ENCODE data around the gene CD19.
A peak's percentile ranks its signal among the peaks of the same experiment; 100 is the strongest.
"Not testable (repeated sequence)": the region's sequence is repeated elsewhere in the genome, so short reads cannot be mapped to it uniquely, and the experiment has no call there.

CD19 gene

DNA sequence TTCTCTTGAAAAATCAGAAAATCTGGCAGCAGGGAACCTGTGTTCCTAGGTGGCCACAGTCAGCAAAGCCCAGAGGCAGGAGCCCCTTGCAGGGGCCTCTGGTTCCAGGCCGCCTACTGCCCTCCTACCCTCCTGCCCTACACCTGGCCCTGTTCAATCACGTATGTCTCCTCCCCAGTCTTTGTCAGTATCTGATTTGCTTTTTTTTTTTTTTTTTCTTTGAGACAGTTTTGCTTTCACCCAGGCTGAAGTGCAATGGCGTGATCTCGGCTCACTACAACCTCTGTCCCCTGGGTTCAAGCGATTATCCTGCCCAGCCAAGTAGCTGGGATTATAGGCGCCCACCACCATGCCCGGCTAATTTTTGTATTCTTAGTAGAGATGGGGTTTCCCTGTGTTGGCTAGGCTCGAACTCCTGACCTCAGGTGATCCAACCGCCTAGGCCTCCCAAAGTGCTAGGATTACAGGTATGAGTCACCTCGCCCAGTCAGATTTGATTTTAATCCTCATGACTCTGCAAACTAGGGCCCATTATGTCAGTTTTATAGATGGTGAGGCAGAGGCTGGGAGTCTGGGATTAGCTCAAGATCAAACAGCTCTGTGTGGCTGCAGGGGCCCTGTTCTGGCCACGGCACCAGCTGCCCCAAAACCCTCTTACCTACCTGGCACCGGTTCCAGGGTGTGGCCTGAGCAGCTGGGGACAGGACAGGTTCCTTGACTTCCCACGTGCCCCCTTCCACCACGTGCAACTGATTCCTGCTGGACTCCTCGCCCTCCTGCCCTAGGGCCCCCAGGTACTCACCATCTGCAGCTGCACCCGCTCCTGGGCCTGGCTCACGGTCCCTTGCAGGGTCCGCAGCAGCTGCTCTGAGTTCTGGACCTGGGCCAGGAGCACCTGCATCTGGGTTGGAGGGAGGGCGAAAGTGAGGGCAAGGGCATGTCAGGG, 21.4 kb upstream of the CD19 start:
- no peak for DNase-seq

DNA sequence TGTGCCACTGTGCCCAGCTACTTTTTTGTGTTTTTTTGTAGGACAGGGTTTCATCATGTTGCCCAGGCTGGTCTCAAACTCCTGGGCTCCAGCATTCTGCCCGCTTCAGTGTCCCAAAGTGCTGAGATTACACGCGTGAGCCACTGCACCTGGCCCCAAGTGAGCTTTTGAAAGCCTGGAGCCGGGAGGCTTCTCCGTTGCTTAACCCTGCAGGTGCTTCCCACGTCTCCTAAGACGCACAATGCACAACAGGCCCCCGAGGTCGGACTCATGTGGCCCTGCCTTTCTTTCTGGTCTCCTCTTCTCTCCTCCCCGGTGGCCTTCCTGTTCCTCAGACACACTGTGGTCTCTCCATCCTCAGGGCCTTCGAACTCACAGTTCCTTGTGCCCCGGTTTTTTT, 19.2 kb upstream of the CD19 start:
- DNase-seq = no peak

DNA sequence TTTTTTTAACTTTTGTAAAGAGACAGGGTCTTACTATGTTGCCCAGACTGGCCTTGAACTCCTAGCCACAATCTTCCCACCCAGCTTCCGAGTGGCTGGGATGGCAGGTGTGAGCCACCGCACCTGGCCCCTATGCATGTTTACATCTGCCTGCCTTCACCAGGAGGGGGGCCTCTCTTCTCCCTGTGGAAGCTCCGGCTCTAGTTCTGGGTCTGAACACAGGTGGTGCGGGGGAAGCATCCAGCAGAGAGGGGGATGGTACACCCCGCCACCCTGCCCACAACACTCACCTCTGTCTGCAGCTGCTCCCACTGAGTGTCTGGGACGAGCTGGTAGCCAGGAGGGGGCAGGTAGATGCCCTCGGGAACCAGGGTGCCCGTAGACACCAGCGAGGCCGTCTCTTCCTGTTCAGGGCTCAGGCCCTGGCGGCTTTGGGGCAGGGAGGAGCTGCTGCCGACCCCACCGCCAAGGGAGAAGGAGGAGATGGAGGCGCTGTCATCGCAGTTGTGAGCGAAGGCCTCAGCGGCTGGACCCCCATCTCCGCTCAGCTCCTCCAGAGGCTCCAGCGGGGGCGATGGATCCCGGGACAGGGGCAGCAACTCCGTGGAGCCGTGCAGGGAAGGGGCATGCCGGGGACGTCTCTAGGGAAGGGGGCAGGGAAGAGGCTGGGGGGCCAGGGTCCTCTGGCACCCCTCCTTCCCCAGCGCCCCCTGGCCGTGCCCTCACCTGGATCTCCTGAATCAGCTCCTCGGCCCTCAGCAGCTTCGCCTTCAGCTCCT, 17.6 kb upstream of the CD19 start:
- no peak for DNase-seq

DNA sequence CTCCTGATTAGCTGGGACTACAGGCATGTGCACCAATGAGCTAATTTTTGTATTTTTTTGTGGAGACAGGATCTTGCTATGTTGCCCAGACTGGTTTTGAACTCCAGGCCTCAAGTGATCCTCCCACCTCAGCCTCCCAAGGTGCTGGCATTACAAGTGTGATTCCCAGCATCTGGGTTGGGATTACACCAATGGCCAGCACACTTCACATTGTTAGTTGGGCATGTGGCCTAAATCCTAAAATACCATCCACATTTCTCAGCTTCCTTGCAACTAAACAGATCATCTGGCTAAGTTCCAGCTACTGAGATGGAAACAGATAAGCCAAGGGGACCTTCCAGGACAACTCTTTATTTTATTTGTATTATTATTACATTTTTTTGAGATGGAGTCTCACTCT, 16.6 kb upstream of the CD19 start:
- DNase-seq = no peak

DNA sequence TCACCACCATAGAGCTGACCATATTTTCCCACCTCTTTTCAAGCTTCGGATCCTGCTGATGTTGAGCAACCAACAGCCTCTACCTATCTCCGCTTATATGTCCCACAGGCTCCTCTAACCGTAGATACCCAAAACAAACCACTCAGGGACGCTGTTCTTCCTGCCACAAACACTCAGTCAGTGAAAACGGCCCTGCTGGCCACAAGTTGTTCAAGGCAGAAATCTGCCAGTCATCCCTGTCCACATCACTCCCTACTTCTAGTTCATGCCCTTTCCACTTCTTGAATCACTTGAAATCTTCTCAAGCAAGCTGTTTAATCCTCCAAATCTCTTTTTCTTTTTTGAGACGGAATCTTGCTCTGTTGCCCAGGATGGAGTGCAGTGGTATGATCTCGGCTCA, 14.7 kb upstream of the CD19 start:
- DNase-seq = no peak

DNA sequence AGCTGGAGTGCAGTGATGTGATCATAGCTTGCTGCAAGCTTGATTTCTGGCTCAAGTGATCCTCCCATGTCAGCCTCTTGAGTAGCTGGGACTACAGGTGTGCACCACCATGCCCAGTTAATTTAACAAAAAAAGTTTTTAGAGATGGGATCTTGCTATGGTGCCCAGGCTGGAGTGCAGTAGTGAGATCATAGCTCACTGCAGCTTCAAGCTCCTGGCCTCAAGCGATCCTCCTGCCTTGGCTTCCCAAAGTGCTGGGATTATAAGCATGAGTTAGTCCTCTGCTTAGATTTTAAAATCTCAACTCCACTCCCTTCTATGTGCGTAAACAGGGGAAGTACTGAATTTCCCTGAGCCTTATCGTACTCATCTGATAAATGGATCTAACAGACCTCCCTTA, 13.1 kb upstream of the CD19 start:
- no peak for DNase-seq

DNA sequence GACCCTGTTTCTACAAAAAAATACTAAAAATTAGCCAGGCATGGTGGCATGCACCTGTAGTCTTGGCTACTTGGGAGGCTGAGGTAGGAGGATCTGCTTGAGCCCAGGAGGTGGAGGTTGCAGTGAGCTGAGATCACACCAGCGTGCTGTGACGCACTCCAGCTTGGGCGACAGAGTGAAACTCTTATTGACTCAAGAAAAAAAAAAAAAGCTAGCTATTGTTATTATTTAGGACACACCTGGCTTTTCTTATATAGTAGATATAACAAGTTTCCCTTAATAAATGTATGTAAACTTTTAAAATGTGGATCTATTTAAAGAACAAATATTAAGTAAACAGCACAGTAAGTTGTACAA, 8.6 kb upstream of the CD19 start:
- no peak for DNase-seq

DNA sequence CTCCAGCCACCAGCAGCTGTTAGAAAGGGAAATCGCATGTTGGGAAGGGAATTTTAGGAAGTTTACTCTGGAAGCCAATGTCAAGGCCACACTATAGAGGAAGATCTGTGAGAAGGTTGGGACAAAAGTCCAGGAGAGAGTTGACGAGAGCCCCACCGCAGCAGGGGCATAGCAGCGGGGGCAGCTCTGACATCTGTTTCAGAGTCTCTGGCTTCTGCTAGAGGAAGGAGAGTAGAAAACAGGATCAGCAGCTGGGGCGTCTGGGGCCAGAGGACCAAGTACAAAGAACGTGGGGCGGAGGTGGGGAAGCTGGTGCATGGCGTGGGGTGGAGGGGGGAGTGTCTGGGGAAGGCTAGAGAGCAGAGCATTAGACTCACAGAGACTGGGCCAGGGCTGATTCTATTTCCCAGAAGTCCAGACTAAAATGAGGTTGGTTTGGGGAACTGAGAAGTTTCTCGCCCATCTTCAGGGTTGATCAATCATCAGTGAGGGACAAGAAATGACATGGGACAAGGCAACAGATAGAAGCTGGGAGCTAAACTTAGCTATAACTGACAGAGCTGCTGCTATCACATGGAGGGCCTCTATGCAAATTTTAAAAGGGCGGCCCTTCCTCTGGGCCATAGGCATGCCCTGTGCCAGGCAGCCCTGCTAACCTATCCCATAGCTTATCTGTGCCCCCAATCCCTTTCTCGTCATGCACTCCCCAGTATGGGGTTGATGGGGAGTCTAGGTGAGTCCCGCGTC, 7.9 kb upstream of the CD19 start:
- no peak for DNase-seq

DNA sequence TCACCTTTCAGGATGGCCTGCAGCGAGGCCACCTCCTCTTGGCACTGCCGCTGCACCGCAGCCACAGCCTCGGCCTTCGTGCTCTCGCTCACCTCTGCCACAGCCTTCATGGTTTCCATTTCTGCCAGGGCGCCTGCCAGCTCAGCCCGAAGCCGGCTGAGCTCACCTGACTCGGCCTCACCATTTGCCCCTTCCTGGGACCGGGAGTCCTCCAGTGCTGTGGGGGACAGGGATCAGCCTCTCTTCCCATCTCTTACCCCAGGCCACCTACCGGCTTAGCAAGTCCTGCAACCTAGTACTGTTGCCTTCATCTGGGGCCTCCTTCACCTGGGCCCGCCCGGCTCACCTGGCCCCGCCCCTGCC, 7.4 kb upstream of the CD19 start:
- no peak for DNase-seq

DNA sequence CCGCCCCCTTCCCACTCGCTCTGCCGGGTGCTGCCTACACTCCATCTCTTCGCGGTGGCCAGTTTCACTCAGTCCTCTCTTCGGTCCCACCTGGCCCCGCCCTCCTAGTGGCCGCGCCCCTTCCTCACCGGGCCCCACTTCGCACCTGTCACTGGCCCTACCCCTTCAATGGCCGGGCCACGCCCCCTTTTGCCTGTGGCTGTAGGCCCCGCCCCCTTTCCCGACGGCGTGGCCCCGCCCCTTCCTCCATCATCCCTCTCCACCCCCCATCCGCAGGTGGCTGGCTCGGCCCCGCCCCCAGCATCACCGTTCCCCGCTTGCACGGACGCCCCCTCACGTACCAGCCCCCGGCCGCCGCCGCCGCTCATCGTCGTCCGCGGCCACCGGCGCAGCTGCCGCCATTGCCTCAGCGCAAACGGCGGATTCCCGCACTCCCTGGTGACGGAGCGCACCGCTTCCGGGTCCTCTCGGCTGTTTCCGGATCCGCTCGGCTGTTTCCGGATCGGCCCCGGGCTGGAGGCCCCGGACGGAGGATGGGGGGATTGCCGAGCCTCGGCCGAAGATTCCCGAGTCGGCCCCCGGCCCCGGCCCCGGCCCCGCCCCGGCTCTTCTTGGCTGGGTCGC, 6.9 kb upstream of the CD19 start, which contains the start of gene RABEP2:
Gene RABEP2, minus strand, starts transcription at position 477 of the 624 bp plus-strand sequence. Its CDS starts 75 bp downstream, at position 402.
- peak; percentile 95 for DNase-seq

DNA sequence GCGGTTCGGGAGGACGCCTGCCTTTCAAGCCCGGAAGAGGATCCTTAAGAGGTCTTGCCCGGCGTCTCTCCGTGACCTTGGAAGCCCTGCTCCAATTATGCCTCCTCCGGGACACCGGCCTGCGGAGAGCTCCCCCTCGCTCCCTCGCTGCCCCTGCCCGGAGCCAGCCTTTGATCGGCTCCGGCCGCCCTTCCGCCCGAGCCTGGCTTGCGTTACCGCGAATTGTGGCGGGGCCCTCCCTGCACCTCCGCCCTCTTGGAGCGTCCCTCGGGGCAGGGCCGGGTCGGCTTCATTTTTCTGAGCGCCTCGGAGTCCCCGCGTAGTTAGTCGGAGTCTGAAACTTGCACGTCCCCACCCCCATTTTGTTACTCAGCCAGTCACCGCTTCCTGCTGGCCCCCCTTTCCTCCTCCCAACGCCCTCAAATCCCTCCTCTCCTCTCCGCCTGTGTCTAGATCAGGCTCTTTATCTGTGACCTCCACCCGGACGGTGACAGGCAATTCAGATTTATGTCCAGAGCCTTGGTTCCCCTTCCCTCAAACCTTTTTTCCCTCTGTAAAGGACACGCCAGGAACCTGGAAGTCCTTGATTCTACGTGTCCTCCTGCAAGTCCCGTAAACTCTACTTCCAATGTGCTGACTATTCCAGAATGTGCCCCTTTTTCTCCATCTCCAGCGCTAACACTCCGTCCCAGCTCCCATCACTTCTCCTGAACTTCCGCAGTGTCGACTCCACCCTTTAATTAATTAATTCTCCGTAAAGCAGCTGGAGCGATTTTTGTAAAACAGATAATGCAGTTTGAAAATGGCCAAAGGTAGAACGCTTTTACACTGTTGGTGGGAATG, 6.2 kb upstream of the CD19 start:
- DNase-seq = peak; percentile 84

DNA sequence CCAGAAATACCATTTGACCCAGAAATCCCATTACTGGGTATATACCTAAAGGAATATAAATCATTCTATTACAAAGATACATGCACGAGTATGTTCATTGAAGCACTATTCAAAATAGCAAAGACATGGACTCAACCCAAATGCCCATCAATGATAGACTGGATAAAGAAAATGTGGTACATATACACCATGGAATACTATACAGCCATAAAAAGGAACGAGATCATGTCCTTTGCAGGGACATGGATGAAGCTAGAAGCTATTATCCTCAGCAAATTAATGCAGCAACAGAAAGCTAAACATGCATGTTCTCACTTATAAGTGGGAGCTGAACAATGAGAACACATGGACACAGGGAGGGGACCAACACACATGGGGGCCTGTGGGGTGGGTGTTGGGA, 5.5 kb upstream of the CD19 start:
- DNase-seq = not testable (repeated sequence)

DNA sequence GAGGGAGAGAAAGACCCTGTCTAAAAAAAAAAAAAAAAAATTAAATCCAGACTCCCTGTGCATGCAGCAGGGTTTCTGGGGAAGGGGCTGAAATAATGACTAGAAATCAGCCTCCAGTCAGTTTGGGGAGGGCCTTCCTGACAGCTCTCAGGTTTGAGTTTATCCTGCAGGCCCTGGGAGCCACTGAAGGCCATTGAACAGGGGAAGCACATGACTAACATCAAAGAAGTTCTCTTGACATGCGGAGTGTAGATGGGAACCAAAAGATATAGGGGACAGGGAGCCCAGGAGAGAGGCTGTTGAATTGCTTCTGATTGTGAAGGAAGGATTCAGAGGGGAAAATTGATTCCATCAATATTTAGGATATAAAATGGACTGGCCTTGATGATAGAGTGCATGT, 4.0 kb upstream of the CD19 start:
- no peak for DNase-seq

DNA sequence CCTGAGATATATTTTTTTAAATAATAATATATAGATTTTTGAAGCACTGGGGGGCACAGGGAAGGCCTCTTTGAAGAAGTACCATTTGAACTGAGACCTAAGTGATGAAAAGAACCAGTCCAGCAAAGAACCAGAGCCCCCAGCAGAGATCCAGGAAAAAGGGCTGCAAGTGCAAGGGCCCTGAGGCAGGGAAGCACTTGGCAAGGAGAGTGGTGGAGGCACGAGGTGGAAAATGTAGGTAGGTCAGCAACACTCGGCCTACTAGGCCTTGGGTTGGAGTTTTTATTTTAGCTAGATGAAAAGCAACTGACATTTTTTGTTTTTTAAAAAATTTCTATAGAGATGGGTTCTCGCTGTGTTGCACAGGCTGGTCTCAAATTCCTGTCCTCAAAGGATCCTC, 1.6 kb upstream of the CD19 start:
- no peak for DNase-seq

DNA sequence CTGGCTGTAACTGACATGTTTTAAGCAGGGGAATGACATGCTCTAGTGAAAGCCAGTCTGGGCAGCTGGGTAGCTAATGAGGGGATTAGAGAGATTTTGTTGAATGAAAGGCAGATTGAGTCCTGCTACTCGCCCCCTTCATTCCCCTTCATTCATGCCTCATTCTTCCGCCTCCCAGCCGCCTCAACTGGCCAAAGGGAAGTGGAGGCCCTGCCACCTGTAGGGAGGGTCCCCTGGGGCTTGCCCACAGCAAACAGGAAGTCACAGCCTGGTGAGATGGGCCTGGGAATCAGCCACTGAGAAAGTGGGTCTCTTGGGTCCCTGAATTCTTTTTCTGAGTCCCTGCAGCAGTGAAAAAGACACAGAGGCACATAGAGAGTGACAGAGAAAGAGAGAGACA, 1.1 kb upstream of the CD19 start:
- no peak for DNase-seq

DNA sequence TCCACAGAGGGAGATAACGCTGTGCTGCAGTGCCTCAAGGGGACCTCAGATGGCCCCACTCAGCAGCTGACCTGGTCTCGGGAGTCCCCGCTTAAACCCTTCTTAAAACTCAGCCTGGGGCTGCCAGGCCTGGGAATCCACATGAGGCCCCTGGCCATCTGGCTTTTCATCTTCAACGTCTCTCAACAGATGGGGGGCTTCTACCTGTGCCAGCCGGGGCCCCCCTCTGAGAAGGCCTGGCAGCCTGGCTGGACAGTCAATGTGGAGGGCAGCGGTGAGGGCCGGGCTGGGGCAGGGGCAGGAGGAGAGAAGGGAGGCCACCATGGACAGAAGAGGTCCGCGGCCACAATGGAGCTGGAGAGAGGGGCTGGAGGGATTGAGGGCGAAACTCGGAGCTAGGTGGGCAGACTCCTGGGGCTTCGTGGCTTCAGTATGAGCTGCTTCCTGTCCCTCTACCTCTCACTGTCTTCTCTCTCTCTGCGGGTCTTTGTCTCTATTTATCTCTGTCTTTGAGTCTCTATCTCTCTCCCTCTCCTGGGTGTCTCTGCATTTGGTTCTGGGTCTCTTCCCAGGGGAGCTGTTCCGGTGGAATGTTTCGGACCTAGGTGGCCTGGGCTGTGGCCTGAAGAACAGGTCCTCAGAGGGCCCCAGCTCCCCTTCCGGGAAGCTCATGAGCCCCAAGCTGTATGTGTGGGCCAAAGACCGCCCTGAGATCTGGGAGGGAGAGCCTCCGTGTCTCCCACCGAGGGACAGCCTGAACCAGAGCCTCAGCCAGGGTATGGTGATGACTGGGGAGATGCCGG, 769 bp downstream of the CD19 start:
- DNase-seq = no peak

DNA sequence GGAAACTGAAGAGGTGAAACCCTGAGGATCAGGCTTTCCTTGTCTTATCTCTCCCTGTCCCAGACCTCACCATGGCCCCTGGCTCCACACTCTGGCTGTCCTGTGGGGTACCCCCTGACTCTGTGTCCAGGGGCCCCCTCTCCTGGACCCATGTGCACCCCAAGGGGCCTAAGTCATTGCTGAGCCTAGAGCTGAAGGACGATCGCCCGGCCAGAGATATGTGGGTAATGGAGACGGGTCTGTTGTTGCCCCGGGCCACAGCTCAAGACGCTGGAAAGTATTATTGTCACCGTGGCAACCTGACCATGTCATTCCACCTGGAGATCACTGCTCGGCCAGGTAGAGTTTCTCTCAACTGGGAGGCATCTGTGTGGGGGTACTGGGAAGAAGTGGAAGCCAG, 1.4 kb downstream of the CD19 start:
- no peak for DNase-seq

DNA sequence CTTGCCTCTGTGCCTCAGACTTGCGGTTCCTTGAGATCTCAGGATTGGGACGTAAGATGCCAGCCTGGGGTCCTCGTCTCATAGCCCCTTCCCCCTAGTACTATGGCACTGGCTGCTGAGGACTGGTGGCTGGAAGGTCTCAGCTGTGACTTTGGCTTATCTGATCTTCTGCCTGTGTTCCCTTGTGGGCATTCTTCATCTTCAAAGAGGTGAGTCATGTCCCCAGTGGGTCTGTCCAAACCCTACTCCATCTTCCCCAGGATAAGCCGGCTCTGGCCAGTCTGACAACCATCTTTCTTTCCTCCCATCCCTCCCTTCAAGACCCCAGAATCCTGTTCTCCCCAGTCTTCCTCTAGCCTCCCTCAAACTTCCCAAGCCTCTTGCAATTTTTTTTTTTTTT, 3.6 kb downstream of the CD19 start:
- no peak for DNase-seq

DNA sequence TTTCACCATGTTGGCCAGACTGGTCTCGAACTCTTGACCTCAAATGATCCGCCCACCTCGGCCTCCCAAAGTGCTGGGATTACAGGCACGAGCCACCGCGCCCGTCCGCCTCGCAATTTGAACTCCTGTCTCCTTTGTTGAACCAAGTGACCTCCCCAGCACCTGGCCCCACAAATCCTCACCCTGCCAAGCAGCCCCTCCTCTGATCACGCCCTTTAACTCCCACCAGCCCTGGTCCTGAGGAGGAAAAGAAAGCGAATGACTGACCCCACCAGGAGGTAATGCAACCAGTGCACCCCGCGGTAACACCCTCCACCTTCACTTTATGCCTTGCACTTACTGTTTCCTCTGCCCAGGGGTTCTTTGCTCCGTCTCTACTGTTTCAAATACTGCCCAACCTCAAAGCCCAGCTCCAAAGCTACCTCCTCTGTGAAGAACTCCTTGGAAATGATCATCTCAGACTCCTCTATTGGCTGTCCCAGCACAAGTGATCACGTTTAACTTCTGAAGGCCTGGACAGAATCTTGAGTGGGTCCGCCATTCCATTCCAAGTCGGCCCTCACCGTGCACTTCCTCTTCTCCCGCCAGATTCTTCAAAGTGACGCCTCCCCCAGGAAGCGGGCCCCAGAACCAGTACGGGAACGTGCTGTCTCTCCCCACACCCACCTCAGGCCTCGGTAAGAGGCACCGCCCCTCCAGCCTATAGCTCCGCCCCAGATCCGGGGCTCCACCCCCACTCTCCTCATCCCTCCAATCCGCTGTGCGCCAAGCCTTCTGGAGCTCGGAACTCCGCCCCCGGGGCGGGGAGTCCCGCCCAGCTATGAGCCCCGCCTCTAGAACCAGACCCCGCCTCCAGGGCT, 4.4 kb downstream of the CD19 start:
- peak; percentile 89 for DNase-seq

DNA sequence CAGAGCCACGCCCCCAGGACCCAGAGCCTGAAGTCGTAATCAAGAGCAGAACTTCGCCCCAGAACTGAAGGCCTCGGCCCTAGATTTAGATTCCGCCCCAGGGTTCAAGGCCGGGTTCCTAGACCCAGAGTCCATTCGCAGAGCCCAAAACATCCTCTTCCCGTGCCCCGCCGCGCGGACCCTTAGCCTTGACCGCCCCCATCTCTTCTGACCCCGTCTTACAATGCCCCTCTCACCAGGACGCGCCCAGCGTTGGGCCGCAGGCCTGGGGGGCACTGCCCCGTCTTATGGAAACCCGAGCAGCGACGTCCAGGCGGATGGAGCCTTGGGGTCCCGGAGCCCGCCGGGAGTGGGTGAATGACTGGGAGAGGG, 5.0 kb downstream of the CD19 start:
- DNase-seq = no peak

Data from CD4-positive, alpha-beta T cell treated with Interleukin-12 subunit alpha and Interleukin-12 subunit beta, for 1 hour (primary cell).